ENCODE measurements around the gene PTPRB. TPM values are rescaled to one million over a fixed set of nuclear protein-coding genes. Genes with fewer than 3 reads are reported as not detected.

Gene PTPRB
- total RNA-seq, 2 experiments from 2014 or later: not detected

GRCh38 chr12:70550180-70550577, 87.0 kb downstream of the PTPRB start:
- H3K9me3 Mint-ChIP-seq: no peaks in the 10 kb centered on the region
- no peak overlapping the region for H3K27ac Mint-ChIP-seq
- H3K36me3 Mint-ChIP-seq: no peaks in the 10 kb centered on the region
- H3K4me3 Mint-ChIP-seq: no peak overlapping the region
- H3K4me1 Mint-ChIP-seq (ENCODE audit: low read depth): no peaks in the 10 kb centered on the region
- ChIA-PET POLR2A (interaction anchor here (0.7 kb wide), 1 partner anchor 1129 kb away, joined by 3 read pairs; no protein-coding TSS in a partner anchor), CTCF (interaction anchor here (0.6 kb wide), 1 partner anchor 117 kb away, joined by 3 read pairs; no protein-coding TSS in a partner anchor)
- peaks cover 12% of the 10 kb centered on the region for H3K27me3 Mint-ChIP-seq
- intact Hi-C loops (cut with micrococcal nuclease): no loop called here
- no peak for DNase-seq

GRCh38 chr12:70549340-70550179, 87.7 kb downstream of the PTPRB start:
- H3K27ac Mint-ChIP-seq: no peak overlapping the region
- no peaks in the 10 kb centered on the region for H3K4me1 Mint-ChIP-seq (ENCODE audit: low read depth)
- POLR2A ChIA-PET: no interaction called here
- H3K36me3 Mint-ChIP-seq: no peaks in the 10 kb centered on the region
- no peak for DNase-seq
- intact Hi-C loops (cut with micrococcal nuclease): no loop called here
- H3K27me3 Mint-ChIP-seq: peaks cover 12% of the 10 kb centered on the region
- H3K4me3 Mint-ChIP-seq: no peak overlapping the region
- CTCF ChIA-PET: no interaction called here
- no peaks in the 10 kb centered on the region for H3K9me3 Mint-ChIP-seq

- no peak overlapping the region for H3K4me3 Mint-ChIP-seq
- H3K27ac Mint-ChIP-seq: no peak overlapping the region
- CTCF ChIA-PET: no interaction called here
- peaks cover 7% of the 10 kb centered on the region for H3K27me3 Mint-ChIP-seq
- POLR2A ChIA-PET: no interaction called here
- no peaks in the 10 kb centered on the region for H3K36me3 Mint-ChIP-seq
- no peaks in the 10 kb centered on the region for H3K4me1 Mint-ChIP-seq (ENCODE audit: low read depth)
- no peaks in the 10 kb centered on the region for H3K9me3 Mint-ChIP-seq
- DNase-seq: no peak
- intact Hi-C loops (cut with micrococcal nuclease): no loop called here
Observed at GRCh38 chr12:70543444-70543843, 93.8 kb downstream of the PTPRB start.

GRCh38 chr12:70540996-70541395, 96.2 kb downstream of the PTPRB start:
- Mint-ChIP-seq H3K9me3 (no peaks in the 10 kb centered on the region), H3K36me3 (no peaks in the 10 kb centered on the region)
- CTCF ChIA-PET: interaction anchor here (1.0 kb wide), 1 partner anchor 191 kb away, joined by 3 read pairs; no protein-coding TSS in a partner anchor

GRCh38 chr12:70536650-70537049, 100.6 kb downstream of the PTPRB start:
- no peak overlapping the region for H3K4me3 Mint-ChIP-seq
- no peaks in the 10 kb centered on the region for H3K27me3 Mint-ChIP-seq
- no peak for DNase-seq
- no peaks in the 10 kb centered on the region for H3K36me3 Mint-ChIP-seq
- intact Hi-C loops (cut with micrococcal nuclease): no loop called here
- H3K27ac Mint-ChIP-seq: no peak overlapping the region
- ChIA-PET CTCF (no interaction called here), POLR2A (no interaction called here)
- H3K9me3 Mint-ChIP-seq: no peaks in the 10 kb centered on the region
- no peaks in the 10 kb centered on the region for H3K4me1 Mint-ChIP-seq (ENCODE audit: low read depth)

More at GRCh38 chr12:70540996-70541395, 96.2 kb downstream of the PTPRB start:
- Mint-ChIP-seq H3K27me3 (peaks cover 5% of the 10 kb centered on the region), H3K4me3 (no peak overlapping the region), H3K4me1 (ENCODE audit: low read depth) (no peaks in the 10 kb centered on the region), H3K27ac (no peak overlapping the region)
- intact Hi-C loops (cut with micrococcal nuclease): no loop called here
- POLR2A ChIA-PET: no interaction called here
- DNase-seq: no peak

- Mint-ChIP-seq H3K27ac (no peak overlapping the region), H3K9me3 (no peaks in the 10 kb centered on the region), H3K27me3 (no peaks in the 10 kb centered on the region), H3K36me3 (no peaks in the 10 kb centered on the region), H3K4me1 (ENCODE audit: low read depth) (no peaks in the 10 kb centered on the region), H3K4me3 (no peak overlapping the region)
- DNase-seq: no peak
- POLR2A ChIA-PET: no interaction called here
- intact Hi-C loops (cut with micrococcal nuclease): no loop called here
- CTCF ChIA-PET: no interaction called here
Observed at GRCh38 chr12:70535896-70536374, 101.3 kb downstream of the PTPRB start.

- CTCF ChIA-PET: no interaction called here
- Mint-ChIP-seq H3K36me3 (no peaks in the 10 kb centered on the region), H3K4me1 (ENCODE audit: low read depth) (no peaks in the 10 kb centered on the region), H3K9me3 (no peaks in the 10 kb centered on the region), H3K27ac (no peak overlapping the region), H3K4me3 (no peak overlapping the region), H3K27me3 (no peaks in the 10 kb centered on the region)
- POLR2A ChIA-PET: no interaction called here
- intact Hi-C loops (cut with micrococcal nuclease): no loop called here
- DNase-seq: no peak
Observed at GRCh38 chr12:70534466-70534865, 102.8 kb downstream of the PTPRB start.

- Mint-ChIP-seq H3K27me3 (no peaks in the 10 kb centered on the region), H3K9me3 (no peaks in the 10 kb centered on the region), H3K4me3 (no peak overlapping the region), H3K36me3 (no peaks in the 10 kb centered on the region), H3K4me1 (ENCODE audit: low read depth) (no peaks in the 10 kb centered on the region), H3K27ac (no peak overlapping the region)
- intact Hi-C loops (cut with micrococcal nuclease): no loop called here
- POLR2A ChIA-PET: no interaction called here
- no peak for DNase-seq
- CTCF ChIA-PET: no interaction called here
Observed at GRCh38 chr12:70529647-70530046, 107.6 kb downstream of the PTPRB start.

GRCh38 chr12:70520847-70521246, 116.4 kb downstream of the PTPRB start:
- peaks cover 1% of the 10 kb centered on the region for H3K27me3 Mint-ChIP-seq
- CTCF ChIA-PET: no interaction called here
- intact Hi-C loops (cut with micrococcal nuclease): no loop called here

GRCh38 chr12:70513426-70513825, 123.8 kb downstream of the PTPRB start:
- H3K4me3 Mint-ChIP-seq: no peak overlapping the region
- no peaks in the 10 kb centered on the region for H3K27me3 Mint-ChIP-seq
- no peaks in the 10 kb centered on the region for H3K36me3 Mint-ChIP-seq
- ChIA-PET CTCF (interaction anchor here (0.6 to 0.8 kb wide), 2 partner anchors 78 to 176 kb away, joined by 3 read pairs; no protein-coding TSS in a partner anchor), POLR2A (no interaction called here)
- no peaks in the 10 kb centered on the region for H3K4me1 Mint-ChIP-seq (ENCODE audit: low read depth)
- intact Hi-C loops (cut with micrococcal nuclease): no loop called here
- no peaks in the 10 kb centered on the region for H3K9me3 Mint-ChIP-seq
- H3K27ac Mint-ChIP-seq: no peak overlapping the region
- DNase-seq: no peak

More at GRCh38 chr12:70520847-70521246, 116.4 kb downstream of the PTPRB start:
- Mint-ChIP-seq H3K4me3 (no peak overlapping the region), H3K4me1 (ENCODE audit: low read depth) (no peaks in the 10 kb centered on the region), H3K36me3 (no peaks in the 10 kb centered on the region), H3K27ac (no peak overlapping the region), H3K9me3 (no peaks in the 10 kb centered on the region)
- POLR2A ChIA-PET: no interaction called here
- no peak for DNase-seq

GRCh38 chr12:70508178-70508577, 129.1 kb downstream of the PTPRB start:
- Mint-ChIP-seq H3K27me3 (peaks cover 1% of the 10 kb centered on the region), H3K36me3 (no peaks in the 10 kb centered on the region), H3K27ac (no peak overlapping the region), H3K4me3 (no peak overlapping the region), H3K4me1 (ENCODE audit: low read depth) (no peaks in the 10 kb centered on the region), H3K9me3 (peaks cover 3% of the 10 kb centered on the region)
- intact Hi-C loops (cut with micrococcal nuclease): no loop called here
- ChIA-PET POLR2A (no interaction called here), CTCF (no interaction called here)
- no peak for DNase-seq

GRCh38 chr12:70507442-70507841, 129.8 kb downstream of the PTPRB start:
- Mint-ChIP-seq H3K4me3 (no peak overlapping the region), H3K27me3 (peaks cover 1% of the 10 kb centered on the region), H3K27ac (no peak overlapping the region), H3K36me3 (no peaks in the 10 kb centered on the region), H3K4me1 (ENCODE audit: low read depth) (no peaks in the 10 kb centered on the region), H3K9me3 (peaks cover 3% of the 10 kb centered on the region)
- CTCF ChIA-PET: no interaction called here
- POLR2A ChIA-PET: no interaction called here
- no peak for DNase-seq
- intact Hi-C loops (cut with micrococcal nuclease): no loop called here

- DNase-seq: no peak
- Mint-ChIP-seq H3K4me1 (ENCODE audit: low read depth) (no peaks in the 10 kb centered on the region), H3K27ac (no peak overlapping the region), H3K4me3 (no peak overlapping the region), H3K27me3 (peaks cover 5% of the 10 kb centered on the region), H3K36me3 (no peaks in the 10 kb centered on the region), H3K9me3 (peaks cover 2% of the 10 kb centered on the region)
- CTCF ChIA-PET: no interaction called here
- intact Hi-C loops (cut with micrococcal nuclease): no loop called here
- POLR2A ChIA-PET: no interaction called here
Observed at GRCh38 chr12:70497508-70497907, 139.7 kb downstream of the PTPRB start.
